IMR-90 (cell line): ENCODE data around the gene C14orf119. TPM values are rescaled to one million over a fixed set of nuclear protein-coding genes. Genes with fewer than 3 reads are reported as not detected.

Experiments used
- ATAC-seq: fragments of 200-7000 bp; cut with Tn5 transposase; 2 replicates; pipeline ENCODE4 v1.9.1; 2020; ENCODE audit warnings: low read depth, mild to moderate bottlenecking, moderate library complexity
- BruUV-seq: library from RNA; stranded (reverse); fragments of 400-500 nt; replicated peaks from 2 replicates; lab custom pipeline; 2021; lab: Mats Ljungman, UMichigan
- CTCF ChIA-PET: fragments of 300-600 bp; formaldehyde crosslinking; extraction: SDS; loops from one replicate; lab custom pipeline; 2021; ENCODE audit warnings: antibody characterized with exemption; lab: Yijun Ruan, JAX
- POLR2A ChIA-PET: fragments of 300-600 bp; sonication (Branson Sonifier 250); formaldehyde crosslinking; loops from one replicate; lab custom pipeline; 2022; ENCODE audit warnings: antibody characterized with exemption; ENCODE audit not compliant: unreplicated experiment; lab: Charles Lee
- DNase-seq: peaks from one replicate; pipeline ENCODE4 v3.0.0; 2013
- H2AFZ ChIP-seq: replicated peaks from 2 replicates; pipeline ENCODE3; 2013; ENCODE audit warnings: low read length, mild to moderate bottlenecking; ENCODE audit not compliant: poor library complexity
- H2AK5ac ChIP-seq: 2 replicates; pipeline ENCODE4 v1.6.1; 2013; ENCODE audit warnings: low read depth, low read length, inconsistent platforms
- H2AK9ac ChIP-seq: replicated peaks from 2 replicates; pipeline ENCODE3; 2013; ENCODE audit warnings: mild to moderate bottlenecking, low read depth, low read length, moderate library complexity; ENCODE audit not compliant: poor library complexity
- H2BK120ac ChIP-seq: 2 replicates; pipeline ENCODE4 v1.6.1; 2013; ENCODE audit warnings: low read depth, low read length, inconsistent platforms
- H2BK15ac ChIP-seq: 3 replicates; pipeline ENCODE4 v1.6.1; 2013; ENCODE audit warnings: low read depth, low read length, inconsistent platforms
- H2BK20ac ChIP-seq: 2 replicates; pipeline ENCODE4 v1.6.1; 2013; ENCODE audit warnings: low read depth, mild to moderate bottlenecking, inconsistent platforms, low read length, moderate library complexity
- H2BK5ac ChIP-seq: 2 replicates; pipeline ENCODE4 v1.6.1; 2013; ENCODE audit warnings: mild to moderate bottlenecking, low read depth, low read length, inconsistent platforms; ENCODE audit not compliant: poor library complexity, severe bottlenecking
- H3K14ac ChIP-seq: replicated peaks from 2 replicates; pipeline ENCODE4 v1.6.1; 2013; ENCODE audit warnings: low read depth, low read length, inconsistent platforms
- H3K18ac ChIP-seq: 2 replicates; pipeline ENCODE4 v1.6.1; 2013; ENCODE audit warnings: low read depth, low read length, control low read depth
- H3K23ac ChIP-seq: 2 replicates; pipeline ENCODE4 v1.6.1; 2013; ENCODE audit warnings: low read depth, low read length, inconsistent platforms
- H3K27ac ChIP-seq: 2 replicates; pipeline ENCODE4 v1.5.1; 2013; ENCODE audit warnings: mild to moderate bottlenecking, control low read depth, low read length; ENCODE audit not compliant: insufficient read depth
- H3K27me3 ChIP-seq: 2 replicates; pipeline ENCODE4 v1.6.1; 2013; ENCODE audit warnings: low read length; ENCODE audit not compliant: control insufficient read depth, insufficient read depth
- H3K36me3 ChIP-seq: 2 replicates; pipeline ENCODE4 v1.6.1; 2013; ENCODE audit warnings: low read length, mixed read lengths; ENCODE audit not compliant: control insufficient read depth, insufficient read depth
- H3K4ac ChIP-seq: 2 replicates; pipeline ENCODE4 v1.6.1; 2013; ENCODE audit warnings: low read depth, low read length, inconsistent platforms
- H3K4me1 ChIP-seq: 2 replicates; pipeline ENCODE4 v1.6.1; 2013; ENCODE audit warnings: low read length, mixed read lengths; ENCODE audit not compliant: control insufficient read depth, insufficient read depth
- H3K4me2 ChIP-seq: 2 replicates; pipeline ENCODE4 v1.6.1; 2013; ENCODE audit warnings: low read depth, mild to moderate bottlenecking, control low read depth, low read length, moderate library complexity
- H3K4me3 ChIP-seq: 2 replicates; pipeline ENCODE4 v1.5.1; 2013; ENCODE audit warnings: low read depth, mild to moderate bottlenecking, control low read depth, low read length, moderate library complexity; ENCODE audit not compliant: insufficient read depth
- H3K56ac ChIP-seq: 2 replicates; pipeline ENCODE4 v1.6.1; 2013; ENCODE audit warnings: low read length, inconsistent platforms; ENCODE audit not compliant: insufficient read depth; ENCODE audit errors: extremely low read depth
- H3K79me1 ChIP-seq, 2 experiments: 2 replicates each; pipeline ENCODE4 v1.6.1; 2013; ENCODE audit warnings: low read length in 2 of 2, inconsistent platforms in 1 of 2, low read depth in 1 of 2
- H3K9ac ChIP-seq: 2 replicates; pipeline ENCODE4 v1.6.1; 2013; ENCODE audit warnings: low read depth, low read length, control low read depth
- H3K9me1 ChIP-seq: 2 replicates; pipeline ENCODE4 v1.6.1; 2013; ENCODE audit warnings: low read length, inconsistent platforms; ENCODE audit not compliant: insufficient read depth
- H3K9me3 ChIP-seq: 2 replicates; pipeline ENCODE4 v1.6.1; 2013; ENCODE audit warnings: low read length; ENCODE audit not compliant: control insufficient read depth, insufficient read depth
- H4K20me1 ChIP-seq: 2 replicates; pipeline ENCODE4 v1.6.1; 2013; ENCODE audit warnings: low read length, inconsistent platforms; ENCODE audit not compliant: insufficient read depth
- H4K5ac ChIP-seq: 2 replicates; pipeline ENCODE4 v1.6.1; 2013; ENCODE audit warnings: mild to moderate bottlenecking, low read depth, low read length, control low read depth
- H4K8ac ChIP-seq, 2 experiments: 2 replicates each; pipeline ENCODE4 v1.6.1; 2013; ENCODE audit warnings: low read depth in 2 of 2, low read length in 2 of 2, control low read depth in 1 of 2, inconsistent platforms in 1 of 2
- H4K91ac ChIP-seq: 2 replicates; pipeline ENCODE4 v1.6.1; 2013; ENCODE audit warnings: low read depth, low read length, inconsistent platforms; ENCODE audit not compliant: insufficient read depth
- ELK1 ChIP-seq: fragments of 150-350 bp; IDR thresholded peaks from 2 replicates; pipeline ENCODE4 v1.6.1; 2016; ENCODE audit warnings: low read depth, mild to moderate bottlenecking, low read length, moderate library complexity, borderline replicate concordance
- POLR2A ChIP-seq: IDR thresholded peaks from 2 replicates; pipeline ENCODE4 v1.6.1; 2012; ENCODE audit warnings: mild to moderate bottlenecking, low read depth, low read length
- RAD21 ChIP-seq: IDR thresholded peaks from 2 replicates; pipeline ENCODE4 v1.6.1; 2012; ENCODE audit warnings: low read length, improper control_type of control experiment
- WGBS, 2 experiments: methylation state at CpG; one replicate each; pipeline versions ENCODE4 v1.1.5 to v1.1.7; 2013; ENCODE audit warnings: missing lambda C conversion rate in 2 of 2; ENCODE audit not compliant: insufficient read length in 1 of 2; ENCODE audit errors: extremely low coverage in 2 of 2; 5-methylcytosine and 5-hydroxymethylcytosine counted together
- dilution Hi-C: fragments of 300-500 bp; cut with HindIII; formaldehyde crosslinking; loops from one replicate; pipeline ENCODE4 v1.14.3; 2018; ENCODE audit warnings: low sequenced_read_pairs; ENCODE audit not compliant: unreplicated experiment
- in situ Hi-C: fragments of 300-500 bp; cut with MboI; formaldehyde crosslinking; loops from 3 replicates; pipeline ENCODE4 v1.14.3; 2019; ENCODE audit warnings: low sequenced_read_pairs, inconsistent platforms, mixed read lengths
- intact Hi-C: fragments of 100-400 bp; cut with micrococcal nuclease; formaldehyde crosslinking; loops from 2 replicates; pipeline ENCODE4 v1.10.0; 2022
- polyA plus RNA-seq, 3 experiments: library from polyadenylated mRNA; depleted of rRNA; stranded (reverse); fragments of >200 nt; gene quantifications; 2 replicates each; pipeline ENCODE4 v1.2.3, GENCODE V29; 2012; ENCODE audit warnings: low replicate concordance in 1 of 3
- total RNA-seq: library from RNA; depleted of rRNA; stranded (reverse); fragments of >200 nt; gene quantifications from 2 replicates; pipeline ENCODE4 v1.2.3, GENCODE V29; 2012
- TF ChIP-seq, protein P1 (sequence below): conservative IDR thresholded peaks from 2 replicates; pipeline ENCODE4 v1.5.1; 2012; ENCODE audit warnings: mild to moderate bottlenecking, low read depth, low read length, improper control_type of control experiment

Gene C14orf119
- total and polyA plus RNA-seq, 2 of the 4 experiments (the other 2 are of a cell fraction): 74.0 to 83.7 TPM

DNA sequence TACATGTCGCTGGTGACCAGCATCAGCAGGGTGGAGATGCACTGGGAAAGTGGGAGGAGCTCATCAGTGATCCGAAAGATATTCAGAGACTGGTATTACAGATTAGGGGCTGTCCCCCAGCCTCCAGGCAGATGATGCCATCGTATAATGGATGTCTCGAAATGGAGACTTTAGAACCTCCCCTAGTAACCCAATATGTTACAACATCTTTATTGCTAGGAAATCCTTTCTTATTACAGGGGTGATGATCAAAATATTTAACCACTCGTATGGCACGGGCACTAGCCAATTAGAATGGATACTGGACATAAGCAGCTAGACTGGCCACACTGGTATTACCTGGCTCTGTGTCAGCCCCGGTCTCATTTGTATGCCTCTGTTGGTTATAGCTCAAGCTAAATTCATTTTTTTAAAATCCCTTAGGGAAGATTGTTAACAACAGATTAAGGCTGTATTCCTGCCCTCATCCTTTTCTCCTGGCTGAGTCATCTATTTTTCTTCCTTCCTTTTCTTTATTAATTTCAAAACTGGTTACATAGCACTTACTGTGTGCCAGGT is 34.5 kb downstream of the C14orf119 start:
- no peak overlapping the region for H3K4ac ChIP-seq
- dilution Hi-C loops: no loop called here
- 100% methylated on average over 2 of the region's 7 CpGs; no CpG with 5 or more reads in 1 of the 2 experiments for WGBS, 2 experiments
- POLR2A ChIA-PET: no interaction called here
- H3K9me3 ChIP-seq: no peaks in the 10 kb centered on the region
- CTCF ChIA-PET: interaction anchor here (1.0 to 2.3 kb wide), 2 partner anchors 9 to 57 kb away, joined by 4 to 9 read pairs; no protein-coding TSS in a partner anchor
- H3K14ac ChIP-seq: no peak overlapping the region
- no peak overlapping the region for H2BK15ac ChIP-seq
- no TSS peak for BruUV-seq
- no peak overlapping the region for H4K91ac ChIP-seq
- in situ Hi-C loops: loop anchor here (5.0 kb wide), 1 partner anchor 52 kb away; the partner anchor contains the start of gene SLC7A8
- no peak overlapping the region for H3K18ac ChIP-seq
- no peak overlapping the region for H2BK20ac ChIP-seq
- no peak overlapping the region for H2AFZ ChIP-seq
- no peak overlapping the region for H3K27ac ChIP-seq
- H4K20me1 ChIP-seq: no peaks in the 10 kb centered on the region
- H2BK5ac ChIP-seq: no peak overlapping the region
- no peak overlapping the region for H2AK5ac ChIP-seq
- H3K9me1 ChIP-seq: no peaks in the 10 kb centered on the region
- H3K4me2 ChIP-seq: no peak overlapping the region
- no peak overlapping the region for H2AK9ac ChIP-seq
- no peak overlapping the region for H3K56ac ChIP-seq
- ATAC-seq (no peak), DNase-seq (no peak)
- no peaks in the 10 kb centered on the region for H3K4me1 ChIP-seq
- H3K23ac ChIP-seq: no peak overlapping the region
- intact Hi-C loops: no loop called here
- H3K79me1 ChIP-seq: no peaks in the 10 kb centered on the region
- H3K36me3 ChIP-seq: no peaks in the 10 kb centered on the region
- H4K8ac ChIP-seq: no peak overlapping the region
- H2BK120ac ChIP-seq: no peak overlapping the region
- H4K5ac ChIP-seq: no peak overlapping the region
- H3K27me3 ChIP-seq: peaks cover 30% of the 10 kb centered on the region
- no peak overlapping the region for H3K4me3 ChIP-seq
- TF ChIP-seq, protein P1, sequence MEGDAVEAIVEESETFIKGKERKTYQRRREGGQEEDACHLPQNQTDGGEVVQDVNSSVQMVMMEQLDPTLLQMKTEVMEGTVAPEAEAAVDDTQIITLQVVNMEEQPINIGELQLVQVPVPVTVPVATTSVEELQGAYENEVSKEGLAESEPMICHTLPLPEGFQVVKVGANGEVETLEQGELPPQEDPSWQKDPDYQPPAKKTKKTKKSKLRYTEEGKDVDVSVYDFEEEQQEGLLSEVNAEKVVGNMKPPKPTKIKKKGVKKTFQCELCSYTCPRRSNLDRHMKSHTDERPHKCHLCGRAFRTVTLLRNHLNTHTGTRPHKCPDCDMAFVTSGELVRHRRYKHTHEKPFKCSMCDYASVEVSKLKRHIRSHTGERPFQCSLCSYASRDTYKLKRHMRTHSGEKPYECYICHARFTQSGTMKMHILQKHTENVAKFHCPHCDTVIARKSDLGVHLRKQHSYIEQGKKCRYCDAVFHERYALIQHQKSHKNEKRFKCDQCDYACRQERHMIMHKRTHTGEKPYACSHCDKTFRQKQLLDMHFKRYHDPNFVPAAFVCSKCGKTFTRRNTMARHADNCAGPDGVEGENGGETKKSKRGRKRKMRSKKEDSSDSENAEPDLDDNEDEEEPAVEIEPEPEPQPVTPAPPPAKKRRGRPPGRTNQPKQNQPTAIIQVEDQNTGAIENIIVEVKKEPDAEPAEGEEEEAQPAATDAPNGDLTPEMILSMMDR: no peak
- no peak for TF ChIP-seq RAD21
- no peak for TF ChIP-seq POLR2A
- no peak for TF ChIP-seq ELK1
- no peak overlapping the region for H3K9ac ChIP-seq
